22Rv1 (cell line): Measurements from ENCODE around the gene GPN2.

Experiments
- H3K27ac ChIP-seq: fragments of 450-650 bp; 2 replicates; pipeline ENCODE4 v1.5.1; 2017
- ZFX ChIP-seq: fragments of 450-650 bp; IDR thresholded peaks from 2 replicates; pipeline ENCODE4 v1.6.1; 2017; ENCODE audit warnings: antibody characterized with exemption, borderline replicate concordance
- TF ChIP-seq, protein P1 (sequence below): fragments of 450-650 bp; IDR thresholded peaks from 2 replicates; pipeline ENCODE4 v1.5.1; 2017; ENCODE audit warnings: mild to moderate bottlenecking

The GPN2 gene

DNA sequence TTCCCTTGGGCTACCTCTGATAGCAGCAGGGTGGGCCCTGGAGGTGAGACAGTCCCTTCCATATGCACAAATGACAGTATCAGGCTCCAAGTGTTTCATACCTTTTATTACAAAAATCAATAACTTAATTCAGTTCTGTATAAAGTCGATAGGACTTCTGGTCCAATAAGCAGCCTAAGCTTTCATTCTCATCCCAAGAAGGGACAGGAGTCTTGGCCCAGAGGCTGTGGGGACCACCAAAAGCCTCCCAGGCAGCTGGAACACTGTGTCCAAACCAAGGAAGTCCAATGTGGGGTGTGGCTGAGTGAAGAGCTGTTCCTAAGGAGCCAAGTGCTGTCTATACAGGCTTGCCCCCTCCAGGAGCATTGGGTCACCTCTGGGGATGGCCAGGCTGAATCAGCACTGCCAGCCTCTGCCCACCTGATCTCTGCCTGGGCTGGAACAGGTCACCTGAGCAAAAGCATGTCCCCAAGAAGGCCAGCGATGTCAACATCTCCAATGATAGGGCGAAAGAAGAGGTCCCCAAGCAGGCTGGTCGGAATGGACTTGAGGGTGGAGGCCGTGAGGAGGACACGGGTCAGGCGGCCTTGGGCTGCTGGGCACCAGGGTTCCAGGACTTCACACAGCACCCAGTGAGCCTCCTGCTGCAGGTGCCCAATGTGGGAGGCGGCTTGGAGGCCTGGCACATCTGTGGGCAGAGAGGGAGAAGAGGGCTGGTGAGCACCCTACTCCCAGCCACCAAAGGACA is 21.5 kb upstream of the GPN2 start:
- no peak for TF ChIP-seq ZFX
- TF ChIP-seq, protein P1, sequence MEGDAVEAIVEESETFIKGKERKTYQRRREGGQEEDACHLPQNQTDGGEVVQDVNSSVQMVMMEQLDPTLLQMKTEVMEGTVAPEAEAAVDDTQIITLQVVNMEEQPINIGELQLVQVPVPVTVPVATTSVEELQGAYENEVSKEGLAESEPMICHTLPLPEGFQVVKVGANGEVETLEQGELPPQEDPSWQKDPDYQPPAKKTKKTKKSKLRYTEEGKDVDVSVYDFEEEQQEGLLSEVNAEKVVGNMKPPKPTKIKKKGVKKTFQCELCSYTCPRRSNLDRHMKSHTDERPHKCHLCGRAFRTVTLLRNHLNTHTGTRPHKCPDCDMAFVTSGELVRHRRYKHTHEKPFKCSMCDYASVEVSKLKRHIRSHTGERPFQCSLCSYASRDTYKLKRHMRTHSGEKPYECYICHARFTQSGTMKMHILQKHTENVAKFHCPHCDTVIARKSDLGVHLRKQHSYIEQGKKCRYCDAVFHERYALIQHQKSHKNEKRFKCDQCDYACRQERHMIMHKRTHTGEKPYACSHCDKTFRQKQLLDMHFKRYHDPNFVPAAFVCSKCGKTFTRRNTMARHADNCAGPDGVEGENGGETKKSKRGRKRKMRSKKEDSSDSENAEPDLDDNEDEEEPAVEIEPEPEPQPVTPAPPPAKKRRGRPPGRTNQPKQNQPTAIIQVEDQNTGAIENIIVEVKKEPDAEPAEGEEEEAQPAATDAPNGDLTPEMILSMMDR, result no peak
- H3K27ac ChIP-seq, result no peak overlapping the region

DNA sequence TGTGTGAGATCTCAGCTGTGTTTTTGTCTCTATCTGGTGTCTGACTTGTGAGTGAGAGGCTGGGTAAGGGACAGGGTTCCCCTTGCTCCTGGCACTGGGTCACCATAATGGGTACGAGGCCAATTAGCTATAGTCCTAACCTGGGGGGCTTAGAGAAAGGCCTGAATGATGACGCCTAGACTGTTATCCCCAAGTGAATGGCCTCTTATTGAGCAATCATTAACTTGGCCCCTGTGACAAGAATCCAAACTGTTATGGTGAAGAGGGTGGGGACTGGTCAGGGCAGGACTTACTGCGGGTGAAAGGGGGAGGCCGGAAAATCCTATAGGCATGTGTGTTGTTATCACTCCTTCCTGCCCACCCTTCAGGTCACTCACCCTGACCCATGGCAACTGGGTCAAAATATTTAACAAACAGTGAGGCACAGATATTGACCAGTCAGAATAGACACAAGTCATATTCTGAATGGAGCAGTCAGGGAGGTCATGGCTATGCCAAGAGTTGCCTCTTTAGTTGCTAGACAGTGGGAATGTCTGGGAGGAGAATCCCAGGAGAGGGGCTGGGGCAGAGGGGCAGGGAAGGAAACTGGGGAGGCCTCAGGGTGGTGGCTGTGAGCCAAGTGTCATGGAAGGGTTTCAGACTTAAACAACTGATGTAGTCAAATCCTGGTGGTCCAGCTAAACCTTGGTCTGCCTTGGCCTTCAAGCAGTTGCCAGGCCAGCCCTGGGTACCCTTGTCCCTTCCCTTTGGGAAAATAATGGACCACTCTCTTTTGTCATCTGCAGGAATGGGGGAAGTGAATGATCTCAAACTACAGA is 20.5 kb upstream of the GPN2 start:
- TF ChIP-seq, protein P1, result no peak
- TF ChIP-seq ZFX, result no peak
- H3K27ac ChIP-seq, result no peak overlapping the region

- no peak overlapping the region for H3K27ac ChIP-seq
- TF ChIP-seq, protein P1, result no peak
- TF ChIP-seq ZFX, result no peak
Observed at GRCh38 chr1:26909951-26910342, 19.9 kb upstream of the GPN2 start.

DNA sequence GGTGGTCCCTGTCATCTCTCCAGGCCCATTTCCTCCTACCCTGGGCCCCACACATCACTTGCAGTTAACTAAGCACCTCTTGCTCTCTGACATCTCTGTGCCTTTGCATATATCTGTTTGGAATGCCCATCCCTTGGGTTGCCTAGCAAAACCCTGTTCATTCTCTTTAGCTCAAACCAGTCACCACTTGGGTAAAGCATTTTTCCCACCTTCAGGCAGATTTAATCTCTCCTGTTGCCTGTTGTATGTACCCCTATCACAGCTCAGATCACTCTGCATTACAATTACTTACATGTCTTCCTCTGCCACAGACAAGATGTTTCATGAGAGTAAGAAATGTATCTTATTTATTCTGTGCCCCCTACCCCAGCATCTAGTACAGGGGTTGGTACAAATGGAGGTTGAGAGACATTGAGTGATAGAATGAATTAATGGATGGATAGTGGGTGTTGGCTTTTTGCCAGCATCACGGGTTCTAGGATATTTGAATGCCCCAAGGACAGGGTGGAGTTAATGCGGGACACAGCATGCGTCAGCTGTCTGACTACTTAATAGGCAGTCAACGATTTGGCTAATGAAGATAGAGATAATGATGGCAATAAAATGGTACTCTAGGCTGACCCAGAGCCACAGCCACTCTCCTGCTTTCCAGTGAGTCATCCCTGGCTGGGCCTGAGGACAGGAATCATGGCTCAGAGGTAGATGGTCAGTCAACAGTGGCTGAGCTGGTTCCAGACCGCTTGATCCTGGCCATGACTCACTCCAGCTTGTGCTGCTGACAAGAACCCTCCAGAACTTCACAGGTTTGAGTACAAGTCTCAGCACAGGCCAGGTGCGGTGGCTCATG is 17.2 kb upstream of the GPN2 start:
- H3K27ac ChIP-seq, result no peak overlapping the region
- TF ChIP-seq, protein P1, result no peak
- no peak for TF ChIP-seq ZFX

DNA sequence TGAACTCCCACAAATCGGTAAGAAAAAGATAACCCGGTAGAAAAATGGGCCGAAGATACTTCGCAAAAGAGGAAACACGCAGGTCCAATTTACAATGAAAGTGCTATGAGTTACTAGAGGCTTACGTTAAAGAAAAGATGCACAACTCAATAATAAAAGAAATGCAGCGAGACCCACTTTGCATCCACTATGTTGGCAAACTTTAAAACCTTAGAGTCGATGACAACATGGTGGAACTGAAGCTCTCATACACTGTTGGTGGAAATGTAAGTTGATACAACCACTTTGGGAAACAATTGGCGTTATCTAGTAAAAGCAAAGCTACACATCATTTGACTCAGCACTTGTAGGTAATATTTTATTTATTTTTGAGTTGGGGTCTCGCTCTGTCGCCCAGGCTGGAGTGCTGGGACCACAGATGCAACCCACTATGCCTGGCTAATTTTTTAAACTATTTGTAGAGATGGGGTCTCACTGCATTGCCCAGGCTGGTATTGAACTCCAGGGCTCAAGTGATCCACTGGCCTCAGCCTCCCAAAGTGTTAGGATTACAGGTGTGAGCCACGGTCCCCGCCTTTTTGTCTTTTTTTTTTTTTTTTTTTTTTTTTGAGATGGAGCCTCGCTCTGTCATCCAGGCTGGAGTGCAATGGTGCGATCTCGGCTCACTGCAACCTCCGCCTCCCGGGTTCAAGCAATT is 10.9 kb upstream of the GPN2 start:
- TF ChIP-seq, protein P1, result no peak
- TF ChIP-seq ZFX, result no peak
- peak overlapping the region; percentile 85 for H3K27ac ChIP-seq

DNA sequence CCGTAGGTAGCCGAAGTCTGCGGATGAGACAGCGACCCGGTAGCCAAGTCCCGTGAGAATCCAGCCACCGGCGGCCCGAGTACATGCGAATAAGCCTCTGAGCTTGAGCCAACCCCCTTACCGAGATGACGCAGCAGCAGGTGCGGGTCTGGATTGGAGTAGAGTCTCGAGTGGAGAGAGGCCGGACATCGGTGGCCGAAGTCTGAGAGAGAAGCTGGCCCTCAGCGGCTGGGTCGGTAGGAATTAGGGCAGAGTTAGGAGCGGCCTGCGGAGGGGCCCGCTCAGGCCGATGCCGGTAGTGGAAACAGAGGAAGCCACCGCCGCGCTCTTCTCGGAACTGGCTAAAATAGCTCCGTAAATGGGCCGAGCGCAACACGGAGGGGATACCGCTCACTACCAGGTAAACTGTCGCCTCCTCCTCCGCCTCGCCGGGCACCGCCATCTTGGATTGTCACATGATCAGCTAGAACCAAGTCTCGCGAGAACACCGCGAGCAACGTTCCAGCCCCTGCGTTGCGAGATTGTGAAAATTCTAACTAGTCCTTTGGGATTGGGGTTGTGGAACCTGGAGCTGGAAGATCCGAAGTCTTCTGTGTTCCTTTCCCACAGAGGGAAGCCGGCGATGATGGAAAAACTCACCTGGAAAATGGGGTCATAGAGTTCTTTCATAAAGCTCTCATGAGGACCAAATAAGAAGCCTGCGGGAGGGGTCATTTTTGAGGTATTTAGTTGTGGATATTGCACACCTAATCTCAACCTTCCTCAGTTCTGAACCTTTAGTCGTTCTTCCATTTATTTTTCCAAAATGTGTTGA is 10.1 kb upstream of the GPN2 start, which contains the start of gene GPATCH3:
Gene GPATCH3, minus strand, starts transcription at position 467 of the 814 bp plus-strand sequence. Its CDS starts 25 bp downstream, at position 442.
- TF ChIP-seq ZFX, result no peak
- TF ChIP-seq, protein P1, result no peak

More for the DNA sequence above, 10.1 kb upstream of the GPN2 start, which contains the start of gene GPATCH3:
- H3K27ac ChIP-seq, result peak within 1 kb of the TSS; percentile 85
